Colonic mucosa (tissue), 4 donors: ENCODE results near the gene PHKA1. TPM values are rescaled to one million over a fixed set of nuclear protein-coding genes. Genes with fewer than 3 reads are reported as not detected.

Experiments used
- DNase-seq: peaks from one replicate; pipeline ENCODE4 v3.0.0-alpha.2; 2020
- H3K27ac ChIP-seq: fragments of 200-600 bp; one replicate; pipeline ENCODE4 v1.8.0; 2021
- H3K27me3 ChIP-seq: fragments of 200-600 bp; one replicate; pipeline ENCODE4 v1.8.0; 2021
- H3K36me3 ChIP-seq: fragments of 200-600 bp; one replicate; pipeline ENCODE4 v1.8.0; 2021
- H3K4me1 ChIP-seq: fragments of 200-600 bp; one replicate; pipeline ENCODE4 v1.8.0; 2021; ENCODE audit warnings: mild to moderate bottlenecking
- H3K4me3 ChIP-seq: fragments of 200-600 bp; one replicate; pipeline ENCODE4 v1.8.0; 2021
- H3K9ac ChIP-seq, 2 donors: one replicate each; pipeline ENCODE4 v1.7.0; 2013; ENCODE audit warnings: control low read depth in 2 of 2, low read depth in 2 of 2, low read length in 2 of 2
- H3K9me3 ChIP-seq: fragments of 200-600 bp; one replicate; pipeline ENCODE4 v1.8.0; 2021
- CTCF ChIP-seq: fragments of 200-600 bp; IDR thresholded peaks from one replicate; pipeline ENCODE4 v1.8.0; 2022; ENCODE audit warnings: antibody characterized with exemption, mild to moderate bottlenecking
- intact Hi-C: fragments of 100-400 bp; cut with DNase I; formaldehyde crosslinking; loops from one replicate; pipeline ENCODE4 v1.14.1; 2022
- total RNA-seq, 2 donors: library from RNA; stranded (reverse); fragmentation: NEBNext Ultra II Directional in 1 of 2; extraction: Animal tissue kit (Norgen Biotek cat#: 25700) in 1 of 2; gene quantifications; one replicate each; pipeline ENCODE4 v1.2.1, GENCODE V29; 2021
- donor health status: healthy.
- donor health status: DM: no; HTN: no; CAD: no.
- donor health status: DM: no; HTN: no; CAD: no.

PHKA1 gene
- total RNA-seq, 2 donors from 2014 or later, result 4.2 to 4.7 TPM

GRCh38 chrX:72715546-72715945 is 1.4 kb upstream of the PHKA1 start:
- Histone ChIP-seq H3K27ac (no peak overlapping the region), H3K9me3 (no peaks in the 10 kb centered on the region), H3K9ac (no peak overlapping the region), H3K36me3 (no peaks in the 10 kb centered on the region), H3K27me3 (no peaks in the 10 kb centered on the region), H3K4me3 (no peak overlapping the region), H3K4me1 (no peaks in the 10 kb centered on the region)
- TF ChIP-seq CTCF, result no peak
- intact Hi-C loops, result no loop called here
- no peak for DNase-seq

- H3K27ac ChIP-seq, result peak overlapping the region; percentile 57
- H3K27me3 ChIP-seq, result no peaks in the 10 kb centered on the region
- intact Hi-C loops, result no loop called here
- peak; percentile 52 for DNase-seq
- peak overlapping the region; percentile 48 for H3K4me3 ChIP-seq
- H3K4me1 ChIP-seq, result no peaks in the 10 kb centered on the region
- no peak for TF ChIP-seq CTCF
- H3K9ac ChIP-seq, result peak overlapping the region in 1 of 2 donors; percentile 1
- no peaks in the 10 kb centered on the region for H3K9me3 ChIP-seq
- H3K36me3 ChIP-seq, result no peaks in the 10 kb centered on the region
Observed at GRCh38 chrX:72714478-72714916, 391 bp upstream of the PHKA1 start.

GRCh38 chrX:72713130-72713529 is 976 bp downstream of the PHKA1 start:
- Histone ChIP-seq H3K27me3 (no peaks in the 10 kb centered on the region), H3K4me3 (peak overlapping the region; percentile 48), H3K4me1 (no peaks in the 10 kb centered on the region), H3K36me3 (no peaks in the 10 kb centered on the region), H3K27ac (no peak overlapping the region), H3K9ac (no peak overlapping the region), H3K9me3 (no peaks in the 10 kb centered on the region)
- intact Hi-C loops, result no loop called here
- no peak for TF ChIP-seq CTCF
- no peak for DNase-seq

- no peak for DNase-seq
- no peak overlapping the region for H3K9ac ChIP-seq
- H3K36me3 ChIP-seq, result no peaks in the 10 kb centered on the region
- H3K27ac ChIP-seq, result no peak overlapping the region
- no peak for TF ChIP-seq CTCF
- no peaks in the 10 kb centered on the region for H3K4me1 ChIP-seq
- no peaks in the 10 kb centered on the region for H3K27me3 ChIP-seq
- H3K4me3 ChIP-seq, result no peak overlapping the region
- intact Hi-C loops, result no loop called here
- no peaks in the 10 kb centered on the region for H3K9me3 ChIP-seq
Observed at GRCh38 chrX:72712094-72712755, 1.9 kb downstream of the PHKA1 start.

- intact Hi-C loops, result no loop called here
- Histone ChIP-seq H3K27ac (no peak overlapping the region), H3K4me1 (no peaks in the 10 kb centered on the region), H3K9ac (no peak overlapping the region), H3K27me3 (no peaks in the 10 kb centered on the region), H3K9me3 (no peaks in the 10 kb centered on the region), H3K4me3 (no peak overlapping the region), H3K36me3 (no peaks in the 10 kb centered on the region)
- DNase-seq, result no peak
- TF ChIP-seq CTCF, result no peak
Observed at GRCh38 chrX:72705814-72706213, 8.3 kb downstream of the PHKA1 start.
